ENCODE measurements around the gene PRCD.

The PRCD gene

DNA sequence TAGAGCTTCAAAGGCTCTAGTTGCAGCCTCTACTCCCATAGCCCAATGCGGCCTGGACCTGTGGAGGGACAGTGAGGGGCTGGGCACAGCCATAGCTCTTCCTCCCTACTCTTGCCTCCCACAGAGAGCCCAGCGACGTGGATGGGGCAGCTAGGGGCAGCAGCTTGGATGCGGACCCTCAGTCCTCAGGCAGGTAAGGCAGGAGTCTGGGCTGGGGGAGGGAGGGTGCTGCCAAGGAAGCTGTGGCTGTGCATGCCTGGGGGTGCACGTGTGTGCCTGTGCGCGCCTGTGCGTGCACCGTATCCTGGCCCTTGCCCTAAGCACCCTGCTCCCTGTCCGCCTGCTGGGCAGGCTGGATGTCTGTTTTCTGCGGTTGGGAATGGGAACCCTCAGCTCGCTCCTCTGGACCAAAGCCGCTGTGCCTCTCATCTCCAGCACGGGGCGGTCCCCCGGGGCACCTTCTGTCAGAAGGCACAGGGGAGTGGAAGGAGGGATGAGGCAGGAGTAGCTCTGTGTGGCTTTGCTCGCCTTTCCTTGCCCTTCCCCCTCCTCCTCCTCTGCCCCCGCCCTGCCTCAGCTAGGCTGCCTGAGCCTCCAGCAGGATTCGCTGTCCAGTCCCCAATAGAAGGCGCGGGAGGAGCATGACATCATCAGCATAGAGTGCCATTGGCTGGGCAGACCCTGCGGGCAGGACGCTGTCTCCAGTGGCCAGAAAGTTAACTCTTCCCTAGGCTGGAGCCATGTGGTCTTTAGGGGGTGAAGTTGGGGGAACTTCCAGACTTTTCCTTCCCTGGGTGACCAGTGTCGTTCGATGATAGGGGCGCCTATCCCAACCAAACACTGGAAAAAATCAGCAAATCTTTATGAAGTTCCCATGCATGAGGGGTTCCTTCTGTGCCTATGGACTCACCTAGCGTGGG is 797 bp downstream of the PRCD start:
- DNase-seq (ENCODE audit: low read depth in 1 of 2, low spot score in 1 of 2) = no peak

DNA sequence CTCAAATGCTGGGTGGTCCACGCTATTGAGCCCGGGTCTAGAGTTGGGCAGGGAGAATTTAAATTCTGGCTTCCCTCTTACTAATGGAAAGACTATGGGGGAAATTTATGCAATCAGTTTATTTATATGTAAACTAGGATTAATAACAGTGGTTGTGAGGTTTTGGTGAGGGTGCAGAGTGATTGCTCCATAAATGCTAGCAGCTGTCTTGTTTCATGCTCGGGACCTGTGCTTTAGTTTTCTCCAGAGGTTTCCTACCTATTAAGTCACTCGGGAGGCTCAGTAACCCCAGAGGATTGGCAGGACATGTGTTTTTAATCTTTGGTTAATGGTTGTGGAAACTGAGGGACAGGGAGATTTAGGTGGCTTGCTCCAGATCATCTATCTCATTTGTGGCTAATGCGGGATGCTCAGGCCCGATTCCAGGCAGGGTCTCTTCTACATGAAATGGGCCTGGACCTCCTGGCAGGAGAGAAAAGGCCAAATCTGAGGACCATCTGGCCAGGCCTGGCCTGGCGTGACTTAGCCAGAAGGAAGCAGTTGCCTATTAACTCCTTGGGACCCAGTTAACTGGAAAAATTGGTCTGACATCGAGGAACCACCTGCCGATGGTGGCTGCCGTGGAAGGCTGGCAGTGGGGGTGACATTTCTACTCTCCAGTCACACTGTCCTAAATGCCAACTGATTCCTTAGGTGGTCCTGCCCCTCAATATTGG is 2.1 kb downstream of the PRCD start:
- no peak for DNase-seq (ENCODE audit: low read depth in 1 of 2, low spot score in 1 of 2)

DNA sequence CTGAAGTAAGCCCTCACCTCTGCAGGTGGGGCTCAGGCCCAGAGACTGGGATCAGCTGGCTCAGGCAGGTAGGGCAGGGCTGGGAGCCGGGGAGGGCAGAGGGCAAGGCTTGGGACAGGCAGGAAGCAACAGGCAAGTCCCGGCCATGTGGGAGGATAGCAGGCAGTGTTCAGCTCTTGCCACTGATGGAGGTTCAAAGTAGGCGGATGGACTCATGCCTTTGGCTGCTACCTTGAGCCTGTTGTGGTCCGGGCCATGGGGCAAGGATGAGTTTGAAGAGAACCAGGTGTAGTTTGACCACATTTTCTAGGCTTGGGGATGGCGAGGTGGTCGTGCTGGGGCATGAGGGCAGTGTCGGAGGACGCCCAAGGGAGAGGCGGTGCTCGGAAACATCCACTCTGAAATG is 2.7 kb downstream of the PRCD start:
- DNase-seq (ENCODE audit: low read depth in 1 of 2, low spot score in 1 of 2) = no peak

DNA sequence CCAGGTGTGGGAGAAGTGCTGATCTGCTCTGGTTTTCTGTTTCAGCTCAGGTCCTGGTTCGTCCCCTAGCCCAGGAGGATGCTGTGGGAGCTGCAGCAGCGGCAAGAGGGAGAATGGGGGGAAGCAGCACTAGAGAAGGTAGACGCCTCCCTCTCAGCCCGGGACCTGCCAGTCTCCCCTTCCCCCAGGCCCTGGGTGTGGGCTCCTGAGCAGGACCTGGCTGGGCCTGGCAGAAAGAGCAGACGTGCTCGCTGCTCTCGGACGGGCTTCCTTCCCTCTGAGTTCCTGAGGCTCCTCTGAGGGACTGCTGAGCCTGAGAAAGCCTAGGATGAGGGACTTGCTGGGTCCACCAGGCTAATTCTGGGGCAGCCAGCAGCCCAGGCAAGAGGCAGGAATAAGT is 3.1 kb downstream of the PRCD start:
- no peak for DNase-seq (ENCODE audit: low read depth in 1 of 2, low spot score in 1 of 2)

DNA sequence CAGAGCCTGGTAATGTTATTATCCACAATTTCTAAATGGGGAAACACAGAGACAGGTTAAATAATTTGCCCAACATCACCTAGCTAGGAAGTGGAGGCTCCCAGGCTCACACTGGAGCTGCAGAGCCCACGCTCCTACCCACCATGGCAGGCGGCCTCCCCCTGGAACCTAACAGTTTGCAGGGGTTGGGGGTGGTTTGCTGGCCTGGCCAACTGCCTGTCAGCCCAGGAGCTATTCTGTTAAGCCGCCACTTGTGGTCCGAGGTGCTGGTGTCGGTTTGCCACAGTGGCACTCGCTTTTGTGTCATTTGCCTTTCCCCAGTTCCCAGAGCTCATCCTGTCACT is 3.6 kb downstream of the PRCD start:
- DNase-seq (ENCODE audit: low read depth in 1 of 2, low spot score in 1 of 2) = no peak

DNA sequence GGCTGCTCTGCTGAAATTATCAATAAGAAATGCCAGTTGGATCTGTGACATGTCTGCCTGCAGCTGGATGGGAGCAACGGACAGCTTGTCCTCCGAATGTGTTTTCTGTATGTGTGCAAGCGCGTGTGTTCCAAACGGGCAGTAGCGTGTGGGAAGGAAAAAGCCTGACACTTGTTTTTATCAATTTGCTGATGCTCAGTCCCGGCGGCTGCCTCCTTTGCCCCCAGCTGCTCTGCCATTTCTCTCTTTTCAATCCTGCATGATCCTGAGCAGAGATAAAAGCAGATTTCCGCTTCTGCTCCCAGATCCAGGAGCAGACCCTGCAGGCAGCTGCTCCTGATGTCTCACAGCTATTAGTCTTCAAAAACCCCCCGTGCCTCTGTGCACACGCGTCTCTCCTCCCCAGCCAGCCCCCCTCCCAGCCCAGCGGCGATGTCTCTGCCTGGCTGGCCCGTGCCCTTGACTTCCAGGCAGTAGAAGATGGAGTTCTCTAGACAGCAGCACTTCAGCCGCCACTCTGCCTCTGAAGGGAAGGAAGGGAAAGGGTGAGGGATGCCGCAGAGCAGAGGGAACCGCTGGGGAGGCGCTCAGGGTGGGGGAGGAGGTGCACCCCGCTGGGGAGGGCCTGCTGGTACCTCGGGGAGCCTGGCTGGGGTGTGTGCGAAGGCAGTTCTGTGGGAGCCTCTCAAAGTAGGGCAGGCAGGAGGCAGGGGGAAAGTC is 4.1 kb downstream of the PRCD start:
- no peak for DNase-seq (ENCODE audit: low read depth in 1 of 2, low spot score in 1 of 2)

DNA sequence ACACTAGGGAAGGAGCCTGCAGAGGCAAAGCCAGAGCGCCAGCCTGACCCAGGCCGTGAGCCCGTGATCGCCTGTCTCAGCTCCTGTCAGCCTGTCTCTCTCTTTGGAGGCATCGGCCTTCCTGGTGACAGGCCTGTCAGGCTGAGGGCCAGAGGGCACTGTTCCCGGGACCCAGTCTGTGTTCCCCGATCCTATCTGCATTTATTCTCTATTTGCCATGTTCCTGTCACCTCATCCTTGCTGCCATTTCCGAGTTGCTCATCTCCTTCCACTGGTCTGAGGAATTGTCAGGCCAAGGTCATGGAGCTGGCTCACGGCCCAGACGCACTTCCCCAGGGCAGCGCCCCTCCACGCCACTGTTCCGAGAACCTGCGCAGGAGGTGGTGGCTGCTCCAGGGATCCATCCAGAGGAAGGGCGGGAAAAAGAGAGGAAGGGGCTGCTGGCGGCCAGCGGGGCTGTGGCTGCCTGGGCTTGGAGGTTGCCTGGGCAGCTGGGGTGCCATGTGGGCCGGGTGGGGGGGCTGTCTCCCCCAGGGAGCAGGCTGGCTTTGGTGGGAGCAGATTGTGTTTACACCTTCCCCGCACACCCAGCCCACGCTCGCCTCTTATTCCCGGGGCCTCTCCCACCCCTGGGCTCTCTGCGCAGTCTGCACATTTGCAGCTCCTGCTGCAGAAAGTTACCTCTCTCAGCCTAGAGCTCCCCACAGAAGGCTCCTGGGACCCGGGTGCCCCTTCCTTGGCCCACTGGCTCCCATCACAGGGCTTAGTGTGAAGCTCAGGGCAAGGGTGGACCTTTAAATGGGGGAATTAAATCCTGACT is 4.9 kb downstream of the PRCD start:
- DNase-seq (ENCODE audit: low read depth in 1 of 2, low spot score in 1 of 2) = no peak

DNA sequence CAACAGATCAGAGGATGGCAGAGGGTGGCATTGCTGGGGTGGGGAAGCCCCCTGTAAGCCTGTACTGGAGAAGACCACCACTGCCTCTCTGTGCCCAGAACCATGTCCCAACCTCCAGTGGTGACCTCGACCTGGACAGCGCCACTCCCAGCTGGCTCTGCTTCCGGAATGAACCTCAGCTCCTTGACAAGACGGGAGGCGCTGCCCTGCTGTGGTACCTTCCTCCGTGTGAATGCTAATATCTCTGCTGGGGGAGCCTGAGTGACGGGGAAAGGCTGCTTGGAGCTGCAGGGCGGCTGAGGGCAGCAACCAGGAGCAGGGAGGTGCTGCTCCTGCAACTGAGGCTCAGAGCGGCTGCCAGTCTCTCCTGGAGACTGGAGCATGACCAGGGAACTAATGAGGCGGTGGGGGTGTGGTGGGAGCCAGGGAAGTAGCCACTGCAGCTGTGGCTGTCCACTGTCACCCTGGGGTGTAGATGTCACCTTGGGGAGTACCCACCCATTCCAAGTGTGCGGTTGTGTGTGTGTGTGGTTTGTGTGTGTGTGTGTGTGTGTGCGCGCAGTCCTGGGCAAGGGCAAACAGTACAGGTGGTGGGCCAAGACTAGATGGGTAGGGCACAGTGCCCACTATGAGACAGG is 6.2 kb downstream of the PRCD start:
- DNase-seq (ENCODE audit: low read depth in 1 of 2, low spot score in 1 of 2) = no peak

DNA sequence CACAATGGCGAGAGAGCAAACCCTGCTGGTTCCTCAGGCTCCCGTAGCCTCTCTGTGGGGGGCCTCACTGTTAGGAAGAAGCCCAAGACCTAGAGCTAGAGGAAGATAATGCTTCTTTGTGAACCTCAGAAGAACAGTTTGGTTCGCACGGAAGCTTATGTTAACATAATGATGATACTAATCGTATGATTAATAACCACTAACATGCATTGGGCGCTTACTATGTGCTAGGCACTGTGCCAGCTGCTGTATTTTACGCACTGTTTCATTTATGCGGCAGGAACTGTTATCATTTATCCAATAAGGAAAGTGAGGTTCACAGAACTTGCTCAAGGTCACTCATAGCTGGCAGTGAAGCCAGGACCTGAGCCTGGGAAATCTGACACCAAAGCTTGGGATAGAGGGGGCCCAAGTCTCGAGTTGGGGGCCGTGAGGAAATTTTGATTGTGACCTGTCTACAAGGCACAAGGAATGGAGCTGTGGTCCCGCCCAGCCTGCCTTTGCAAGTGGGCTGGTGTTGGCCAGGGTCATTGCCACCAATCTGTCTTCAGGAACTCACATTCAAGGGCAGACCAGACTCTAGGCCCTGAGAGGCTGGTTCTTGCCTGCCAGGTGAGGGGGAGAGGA is 6.8 kb downstream of the PRCD start:
- DNase-seq (ENCODE audit: low read depth in 1 of 2, low spot score in 1 of 2) = no peak

DNA sequence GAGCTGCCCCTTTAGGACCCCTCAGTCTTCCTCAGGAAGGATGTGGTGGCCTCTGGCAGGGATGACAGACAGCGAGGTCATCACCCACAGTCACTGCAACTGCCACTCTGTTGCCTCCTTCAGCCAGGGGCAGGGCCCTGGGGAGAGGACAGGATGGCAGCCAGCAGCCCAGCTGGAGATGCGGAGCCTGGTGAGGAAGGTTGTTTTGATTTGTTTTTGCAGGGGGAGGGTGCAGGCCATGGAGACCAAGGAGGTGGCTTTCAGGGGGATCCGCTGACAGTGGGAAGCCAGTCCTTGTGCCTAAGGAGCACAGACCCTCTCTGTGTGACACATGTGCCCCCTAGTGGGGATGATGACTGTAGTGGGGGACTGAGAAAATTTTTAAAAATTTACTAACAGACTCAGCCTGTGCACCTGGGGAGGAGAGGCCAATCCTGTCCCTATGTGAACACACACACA is 7.4 kb downstream of the PRCD start:
- peak in 1 of 2 donors; percentile 53 for DNase-seq (ENCODE audit: low read depth in 1 of 2, low spot score in 1 of 2)

DNA sequence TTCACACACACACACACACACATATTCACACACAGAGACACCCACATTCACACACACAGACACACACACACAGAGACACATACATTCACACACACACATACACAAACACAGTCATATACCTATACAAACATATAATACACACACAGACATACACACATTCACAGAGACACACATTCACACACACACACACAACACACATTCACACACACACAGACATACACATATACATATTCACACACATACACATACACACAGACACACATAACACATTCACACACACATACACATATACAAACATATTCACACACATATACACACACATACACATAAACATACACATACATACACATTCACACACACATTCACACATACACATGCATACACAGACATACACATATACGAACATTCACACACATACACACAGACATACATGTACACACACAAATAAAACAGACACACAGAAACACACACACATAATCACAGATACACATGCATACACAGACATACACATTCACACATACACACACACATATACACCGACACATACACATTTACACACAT is 7.9 kb downstream of the PRCD start:
- DNase-seq (ENCODE audit: low read depth in 1 of 2, low spot score in 1 of 2) = no peak

DNA sequence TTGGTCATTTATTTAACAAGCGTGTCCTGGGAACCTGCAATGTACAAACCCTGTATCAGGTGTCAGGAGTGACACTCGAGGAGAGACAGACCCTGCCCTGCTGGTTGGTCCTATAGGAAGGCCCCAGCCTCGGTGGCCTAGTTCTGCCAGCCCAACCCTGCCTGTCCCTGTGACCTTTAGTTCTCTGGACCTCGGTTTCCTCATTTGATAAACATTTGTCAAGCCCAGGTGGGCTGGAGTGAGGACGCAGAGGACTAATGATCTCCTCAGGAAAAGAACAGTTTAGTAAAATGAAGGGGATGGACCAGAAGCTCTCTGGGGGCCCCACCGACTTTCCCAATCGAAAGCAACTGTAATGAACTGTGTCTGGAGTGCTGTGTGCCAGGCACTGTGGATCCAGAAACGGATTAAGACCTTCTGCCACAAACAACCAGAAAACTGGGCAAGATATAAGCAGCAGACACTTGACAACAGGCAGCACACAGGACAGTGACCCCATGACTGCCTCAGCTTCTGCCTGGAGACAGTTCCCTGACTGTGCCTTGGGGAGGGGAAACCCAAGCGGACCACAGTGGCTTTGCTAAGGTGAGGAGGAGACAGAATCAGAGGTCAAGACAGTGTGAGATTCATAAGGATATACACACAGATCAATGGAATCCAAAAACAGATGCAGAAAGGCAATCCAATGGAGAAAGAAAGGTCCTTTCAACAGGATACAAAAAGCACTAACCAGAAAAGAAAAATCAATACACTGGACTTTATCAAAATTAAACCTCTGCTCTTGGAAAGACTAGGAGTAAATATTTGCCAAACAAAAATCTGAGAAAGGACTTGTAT is 8.8 kb downstream of the PRCD start:
- DNase-seq (ENCODE audit: low read depth in 1 of 2, low spot score in 1 of 2) = no peak

DNA sequence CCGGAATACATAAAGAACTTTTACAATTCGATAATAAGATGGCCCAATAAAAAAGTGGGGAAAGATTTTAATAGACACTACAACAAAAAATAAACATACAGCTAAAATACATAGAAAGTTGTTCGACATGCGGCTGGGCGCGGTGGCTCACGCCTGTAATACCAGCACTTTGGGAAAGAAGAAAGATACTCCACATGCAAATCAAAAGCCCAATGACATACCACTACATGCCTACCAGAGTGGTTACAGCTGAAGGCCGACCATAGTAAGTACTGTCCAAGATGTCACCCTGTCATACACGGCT is 9.3 kb downstream of the PRCD start:
- no peak for DNase-seq (ENCODE audit: low read depth in 1 of 2, low spot score in 1 of 2)

DNA sequence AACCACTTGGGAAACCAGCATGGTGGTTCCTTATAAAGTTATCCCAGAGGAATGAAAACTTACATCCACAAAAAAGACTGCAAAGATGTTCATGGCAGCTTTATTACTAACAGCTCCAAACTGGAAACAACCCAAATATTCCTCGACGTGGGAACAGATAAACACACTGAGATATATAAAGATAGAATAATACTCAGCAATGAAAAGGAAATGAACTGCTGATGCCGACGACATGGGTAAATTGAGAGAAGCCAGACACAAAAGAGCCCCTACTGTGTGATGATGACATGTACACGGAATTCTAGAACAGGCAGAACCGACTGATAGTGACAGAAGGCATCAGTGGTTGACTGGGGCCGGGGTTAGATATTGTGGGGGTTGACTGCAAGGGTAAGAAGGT is 9.7 kb downstream of the PRCD start:
- DNase-seq (ENCODE audit: low read depth in 1 of 2, low spot score in 1 of 2) = no peak

DNA sequence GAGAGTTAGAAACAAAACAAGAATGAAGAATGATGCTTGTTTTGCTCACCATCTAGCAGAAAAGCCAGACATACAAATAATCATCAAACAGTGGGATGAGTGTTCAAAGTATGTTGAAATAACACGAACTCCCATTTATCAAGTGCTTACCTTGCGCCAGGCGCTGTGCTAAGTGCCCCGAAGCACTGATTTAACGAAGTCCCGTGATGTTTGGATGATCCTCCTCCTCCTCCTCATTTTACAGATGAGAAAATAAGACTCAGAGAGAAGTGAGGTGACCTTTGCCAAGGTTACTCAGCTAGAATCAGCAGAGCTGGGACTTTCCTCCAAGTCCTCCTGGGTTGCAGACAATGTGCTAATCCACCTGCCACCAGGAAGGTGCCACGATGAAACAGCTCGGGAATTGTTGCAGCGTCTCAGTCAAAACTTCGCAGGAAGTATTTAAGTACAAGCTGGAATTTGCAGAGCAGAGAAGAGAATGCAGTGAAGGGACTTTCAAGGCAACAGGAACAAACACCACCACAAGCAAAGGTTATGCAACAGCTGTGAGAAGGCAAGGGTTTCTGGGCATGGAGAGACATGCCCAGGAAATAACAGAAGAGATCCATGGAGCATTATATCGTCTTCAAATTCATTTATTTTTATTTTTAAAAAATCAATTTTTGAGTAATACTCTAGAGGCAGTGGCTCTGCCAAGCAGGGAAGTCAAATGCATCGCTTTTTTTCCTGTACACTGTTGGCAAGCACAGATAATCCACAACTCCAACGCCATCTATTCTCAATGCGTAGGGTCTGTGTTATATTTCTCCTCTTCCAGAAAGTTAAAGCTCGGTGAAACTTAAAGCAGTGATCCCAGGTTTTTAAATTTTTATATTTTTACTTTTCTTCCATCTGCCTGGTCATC is 11.1 kb downstream of the PRCD start:
- DNase-seq (ENCODE audit: low read depth in 1 of 2, low spot score in 1 of 2) = no peak

DNA sequence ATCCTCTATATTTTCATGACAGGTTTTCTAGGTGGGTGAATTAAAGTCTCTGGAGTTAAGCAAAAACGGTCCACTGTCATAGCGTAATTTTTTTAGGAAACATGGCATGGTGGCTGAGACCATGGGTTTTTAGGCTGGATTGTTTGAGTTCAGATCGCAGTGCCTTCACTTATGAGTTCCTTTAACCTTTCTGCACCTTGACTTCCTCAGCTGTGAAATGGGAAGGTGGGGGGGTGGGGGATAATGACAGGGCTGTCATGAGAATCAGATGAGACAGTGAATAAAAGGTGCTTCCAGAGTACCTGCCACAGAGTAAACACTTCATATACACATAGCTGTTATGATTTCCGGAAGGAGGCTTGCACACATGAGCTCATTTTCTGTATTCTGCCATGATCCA is 11.8 kb downstream of the PRCD start:
- no peak for DNase-seq (ENCODE audit: low read depth in 1 of 2, low spot score in 1 of 2)

DNA sequence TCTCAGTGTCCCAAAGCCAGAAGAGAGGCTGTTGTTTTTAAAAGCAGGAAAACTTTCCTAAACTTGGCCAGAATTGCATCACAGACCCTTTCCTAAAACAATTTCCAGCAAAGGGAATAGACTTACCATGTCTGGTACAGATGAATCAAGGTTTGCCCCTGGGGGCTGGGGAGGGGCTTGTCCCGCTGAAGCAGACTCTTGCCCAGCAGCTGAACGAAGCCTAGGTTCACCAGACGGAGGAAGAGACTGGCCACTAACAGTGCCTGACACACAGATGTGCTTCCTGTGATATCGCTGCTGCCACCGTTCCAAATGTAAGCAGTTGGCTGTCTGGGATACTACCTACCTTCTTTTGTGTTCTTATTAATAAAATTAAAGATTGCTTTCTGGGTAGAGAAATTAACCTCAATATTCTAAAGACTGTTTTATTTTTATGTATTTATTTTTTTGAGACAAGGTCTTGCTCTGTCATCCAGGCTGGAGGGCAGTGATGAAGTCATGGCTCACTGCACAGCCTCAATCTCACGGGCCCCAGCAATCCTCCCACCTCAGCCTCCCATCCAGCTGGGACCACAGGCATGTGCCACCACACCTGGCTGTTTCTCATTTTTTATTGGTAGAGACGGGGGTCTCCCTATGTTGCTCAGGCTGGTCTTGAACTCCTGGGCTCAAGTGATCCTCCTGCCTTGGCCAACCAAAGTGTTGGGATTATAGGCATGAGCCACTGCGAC is 13.5 kb downstream of the PRCD start:
- DNase-seq (ENCODE audit: low read depth in 1 of 2, low spot score in 1 of 2) = no peak
